IMR-90 (cell line): ENCODE results near the gene ARHGAP12.

Experiments used
- MAFK ChIP-seq: IDR thresholded peaks from 2 replicates; pipeline ENCODE4 v1.6.1; 2012; ENCODE audit warnings: low read depth, low read length, improper control_type of control experiment
- POLR2A ChIP-seq: IDR thresholded peaks from 2 replicates; pipeline ENCODE4 v1.6.1; 2012; ENCODE audit warnings: mild to moderate bottlenecking, low read depth, low read length
- RAD21 ChIP-seq: IDR thresholded peaks from 2 replicates; pipeline ENCODE4 v1.6.1; 2012; ENCODE audit warnings: low read length, improper control_type of control experiment
- TF ChIP-seq, protein P1 (sequence below): conservative IDR thresholded peaks from 2 replicates; pipeline ENCODE4 v1.5.1; 2012; ENCODE audit warnings: mild to moderate bottlenecking, low read depth, low read length, improper control_type of control experiment

GRCh38 chr10:31977440-31978155, 49.0 kb upstream of the ARHGAP12 start:
- TF ChIP-seq, protein P1, sequence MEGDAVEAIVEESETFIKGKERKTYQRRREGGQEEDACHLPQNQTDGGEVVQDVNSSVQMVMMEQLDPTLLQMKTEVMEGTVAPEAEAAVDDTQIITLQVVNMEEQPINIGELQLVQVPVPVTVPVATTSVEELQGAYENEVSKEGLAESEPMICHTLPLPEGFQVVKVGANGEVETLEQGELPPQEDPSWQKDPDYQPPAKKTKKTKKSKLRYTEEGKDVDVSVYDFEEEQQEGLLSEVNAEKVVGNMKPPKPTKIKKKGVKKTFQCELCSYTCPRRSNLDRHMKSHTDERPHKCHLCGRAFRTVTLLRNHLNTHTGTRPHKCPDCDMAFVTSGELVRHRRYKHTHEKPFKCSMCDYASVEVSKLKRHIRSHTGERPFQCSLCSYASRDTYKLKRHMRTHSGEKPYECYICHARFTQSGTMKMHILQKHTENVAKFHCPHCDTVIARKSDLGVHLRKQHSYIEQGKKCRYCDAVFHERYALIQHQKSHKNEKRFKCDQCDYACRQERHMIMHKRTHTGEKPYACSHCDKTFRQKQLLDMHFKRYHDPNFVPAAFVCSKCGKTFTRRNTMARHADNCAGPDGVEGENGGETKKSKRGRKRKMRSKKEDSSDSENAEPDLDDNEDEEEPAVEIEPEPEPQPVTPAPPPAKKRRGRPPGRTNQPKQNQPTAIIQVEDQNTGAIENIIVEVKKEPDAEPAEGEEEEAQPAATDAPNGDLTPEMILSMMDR: no peak
- TF ChIP-seq RAD21 (no peak), MAFK (no peak), POLR2A (no peak)
